Endothelial cell of umbilical vein (primary cell): ENCODE results near the gene UBE2E1. TPM values are rescaled to one million over a fixed set of nuclear protein-coding genes. Genes with fewer than 3 reads are reported as not detected.

Experiments used
- BruUV-seq: library from RNA; stranded (reverse); fragments of 400-500 nt; replicated peaks from 2 replicates; lab custom pipeline; 2021; lab: Mats Ljungman, UMichigan
- CTCF ChIA-PET: fragments of 300-600, 350-600 bp; sonication (Branson Sonifier 250); formaldehyde crosslinking; loops from one replicate; lab custom pipeline; 2021; ENCODE audit warnings: antibody characterized with exemption, inconsistent platforms; lab: Charles Lee
- POLR2A ChIA-PET: fragments of 300-600, 350-600 bp; sonication (Branson Sonifier 250); formaldehyde crosslinking; loops from one replicate; lab custom pipeline; 2021; ENCODE audit warnings: antibody characterized with exemption, inconsistent platforms; lab: Charles Lee
- DNase-seq: peaks from one replicate; pipeline ENCODE4 v3.0.0-alpha.2; 2011; ENCODE audit warnings: low read depth, low spot score
- FAIRE-seq: peaks from 2 replicates; lab custom pipeline; 2011; peaks lifted over from hg19 to GRCh38; lab: Jason Lieb, UNC
- H2AFZ ChIP-seq: 2 replicates; pipeline ENCODE4 v1.6.0; 2012; ENCODE audit warnings: low read depth, low read length, control low read depth, inconsistent platforms
- H3K27ac ChIP-seq: 2 replicates; pipeline ENCODE4 v1.5.1; 2011; ENCODE audit warnings: low read depth, mild to moderate bottlenecking, control low read depth, low read length, moderate library complexity; ENCODE audit not compliant: insufficient read depth
- H3K27me3 ChIP-seq, 2 experiments: 2 replicates each; pipeline versions ENCODE4 v1.6.0 to v1.6.1; 2011; ENCODE audit warnings: low read length in 2 of 2, mixed read lengths in 1 of 2; ENCODE audit not compliant: control insufficient read depth in 2 of 2, insufficient read depth in 2 of 2
- H3K36me3 ChIP-seq, 2 experiments: 2 replicates in 1 of 2; 3 replicates in 1 of 2; pipeline ENCODE4 v1.5.1; 2011; ENCODE audit warnings: low read length in 2 of 2, mild to moderate bottlenecking in 1 of 2, moderate library complexity in 1 of 2; ENCODE audit not compliant: control insufficient read depth in 2 of 2, insufficient read depth in 2 of 2; ENCODE audit errors: extremely low read depth in 1 of 2
- H3K4me1 ChIP-seq: 3 replicates; pipeline ENCODE4 v1.5.1; 2011; ENCODE audit warnings: mild to moderate bottlenecking, low read length; ENCODE audit not compliant: control insufficient read depth, insufficient read depth; ENCODE audit errors: extremely low read depth
- H3K4me2 ChIP-seq: 2 replicates; pipeline ENCODE4 v1.6.1; 2011; ENCODE audit warnings: low read length, control low read depth, mixed read lengths; ENCODE audit not compliant: insufficient read depth
- H3K4me3 ChIP-seq, 3 experiments: fragments of 200-600 bp in 1 of 3; sonication (generic), shearing (Covaris generic) in 1 of 3; replicated peaks in 1 of 3; 2 replicates each; pipeline ENCODE4 v1.5.1; 2011 to 2016; ENCODE audit warnings: control low read depth in 3 of 3, low read length in 3 of 3, mild to moderate bottlenecking in 2 of 3, inconsistent platforms in 1 of 3, low read depth in 1 of 3, moderate library complexity in 1 of 3; ENCODE audit not compliant: insufficient read depth in 1 of 3
- H3K79me2 ChIP-seq: 2 replicates; pipeline ENCODE4 v1.6.0; 2012; ENCODE audit warnings: low read length, inconsistent platforms; ENCODE audit not compliant: control insufficient read depth, insufficient read depth
- H3K9ac ChIP-seq: replicated peaks from 2 replicates; pipeline ENCODE3; 2011; ENCODE audit warnings: low read length, control low read depth; ENCODE audit not compliant: insufficient read depth; ENCODE audit errors: extremely low read depth
- H3K9me1 ChIP-seq: replicated peaks from 3 replicates; pipeline ENCODE4 v1.6.0; 2011; ENCODE audit warnings: mild to moderate bottlenecking, low read length; ENCODE audit not compliant: control insufficient read depth, insufficient read depth; ENCODE audit errors: extremely low read depth
- H3K9me3 ChIP-seq: replicated peaks from 2 replicates; pipeline ENCODE4 v1.5.1; 2012; ENCODE audit warnings: low read length, inconsistent platforms; ENCODE audit not compliant: control insufficient read depth, insufficient read depth
- H4K20me1 ChIP-seq: replicated peaks from 2 replicates; pipeline ENCODE3; 2011; ENCODE audit warnings: mild to moderate bottlenecking, low read length; ENCODE audit not compliant: control insufficient read depth, insufficient read depth; ENCODE audit errors: extremely low read depth
- EZH2 ChIP-seq: IDR thresholded peaks from 2 replicates; pipeline ENCODE4 v1.6.1; 2012; ENCODE audit warnings: borderline replicate concordance, low read depth, mild to moderate bottlenecking, moderate library complexity, low read length, inconsistent platforms; ENCODE audit not compliant: severe bottlenecking
- FOS ChIP-seq: IDR thresholded peaks from 2 replicates; pipeline ENCODE4 v1.6.1; 2011; ENCODE audit warnings: mild to moderate bottlenecking, low read length, moderate library complexity, borderline replicate concordance; ENCODE audit not compliant: insufficient read depth
- GATA2 ChIP-seq: IDR thresholded peaks from 2 replicates; pipeline ENCODE4 v1.7.0; 2011; ENCODE audit warnings: low read depth, mild to moderate bottlenecking, moderate library complexity, mixed read lengths, low read length; ENCODE audit not compliant: insufficient read length, insufficient read depth
- JUN ChIP-seq: IDR thresholded peaks from 2 replicates; pipeline ENCODE4 v1.6.1; 2011; ENCODE audit warnings: borderline replicate concordance, low read depth; ENCODE audit not compliant: insufficient read length, insufficient read depth
- MYC ChIP-seq: IDR thresholded peaks from one replicate; pipeline ENCODE4 v1.6.1; 2011; ENCODE audit warnings: mild to moderate bottlenecking, low read depth, low read length
- POLR2A ChIP-seq: IDR thresholded peaks from 2 replicates; pipeline ENCODE4 v1.6.1; 2012; ENCODE audit warnings: low read depth, mild to moderate bottlenecking, control low read depth, low read length
- POLR2AphosphoS5 ChIP-seq: IDR thresholded peaks from 2 replicates; pipeline ENCODE4 v1.6.1; 2012; ENCODE audit warnings: low read depth, mild to moderate bottlenecking, control low read depth, low read length, moderate library complexity; ENCODE audit not compliant: insufficient read depth
- dilution Hi-C: fragments of 300-500 bp; cut with MboI; formaldehyde crosslinking; loops from one replicate; pipeline ENCODE4 v1.15.0; 2019; ENCODE audit warnings: low sequenced_read_pairs; ENCODE audit not compliant: extremely low pct_ligation_motif_present
- intact Hi-C: fragments of 100-400 bp; cut with micrococcal nuclease; formaldehyde crosslinking; loops from one replicate; pipeline ENCODE4 v1.10.0; 2022
- polyA plus RNA-seq, 4 experiments: library from polyadenylated mRNA; depleted of rRNA in 3 of 4; stranded (reverse) in 3 of 4; unstranded in 1 of 4; fragments of >200 nt; gene quantifications; 2 replicates each; pipeline versions ENCODE4 v1.2.1 to v1.2.3, GENCODE V29; 2011 to 2012; ENCODE audit warnings: missing spikeins in 1 of 4
- total RNA-seq: library from RNA; stranded (reverse); gene quantifications from 2 replicates; pipeline ENCODE4 v1.2.3, GENCODE V29; 2021
- TF ChIP-seq, protein P1 (sequence below), 2 donors: IDR thresholded peaks; 1 replicate in 1 of 2; 2 replicates in 1 of 2; pipeline ENCODE4 v1.5.1; 2011; ENCODE audit warnings: low read length in 2 of 2, mild to moderate bottlenecking in 2 of 2, moderate library complexity in 2 of 2, control low read depth in 1 of 2, inconsistent platforms in 1 of 2, low read depth in 1 of 2; ENCODE audit not compliant: insufficient read depth in 1 of 2; ENCODE audit errors: extremely low read depth in 1 of 2
- TF ChIP-seq, protein P2 (sequence below): IDR thresholded peaks from 2 replicates; pipeline ENCODE4 v1.6.1; 2011; ENCODE audit not compliant: insufficient read depth, insufficient read length

Gene UBE2E1
- total and polyA plus RNA-seq, 2 donors (not counting 3 experiments of a cell fraction or from before 2014, with no cell fraction given), result 72.7 to 114 TPM

DNA sequence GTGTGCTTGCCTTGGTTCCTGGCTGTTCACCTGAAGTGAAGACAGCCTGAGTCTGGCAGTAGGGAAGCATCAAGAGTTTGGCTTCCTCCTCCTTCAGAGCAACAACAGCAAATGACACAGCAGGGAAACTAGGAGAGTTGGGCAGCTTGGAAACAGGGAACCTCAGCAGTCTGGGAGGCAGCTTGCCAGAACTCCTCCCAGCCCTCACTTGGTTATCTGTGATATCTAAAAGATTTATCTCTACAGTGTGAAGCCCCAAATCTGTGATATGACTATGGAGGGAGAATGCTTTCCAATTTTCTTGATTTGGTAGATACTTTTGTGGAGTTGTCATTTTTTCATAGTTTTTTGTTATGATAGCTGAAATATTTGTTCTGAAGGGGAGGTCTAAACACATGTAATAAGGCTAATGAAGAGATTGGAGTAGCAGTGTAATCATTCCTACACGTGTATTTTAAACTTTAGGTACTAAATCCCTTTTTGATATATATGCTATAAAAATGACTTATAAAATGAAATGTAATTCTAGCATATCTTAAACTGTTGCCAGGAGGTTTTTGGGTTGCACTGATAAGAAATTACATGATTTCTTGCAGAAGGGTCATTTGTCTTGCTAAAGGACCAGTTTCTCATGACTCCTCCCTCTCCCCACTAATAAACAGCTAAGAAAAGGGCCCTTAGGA is 20.8 kb downstream of the UBE2E1 start:
- FAIRE-seq (no peak), DNase-seq (no peak)
- Histone ChIP-seq H3K4me1 (peaks cover 3% of the 10 kb centered on the region), H3K9me3 (no peaks in the 10 kb centered on the region), H3K4me2 (no peak overlapping the region), H3K27me3 (no peaks in the 10 kb centered on the region), H3K9me1 (no peaks in the 10 kb centered on the region), H3K9ac (no peak overlapping the region), H3K36me3 (no peaks in the 10 kb centered on the region), H4K20me1 (peaks cover 12% of the 10 kb centered on the region), H3K79me2 (peaks cover 76% of the 10 kb centered on the region), H3K27ac (no peak overlapping the region), H2AFZ (no peak overlapping the region), H3K4me3 (no peak overlapping the region)
- intact Hi-C loops (no loop called here), dilution Hi-C loops (no loop called here)
- TF ChIP-seq GATA2 (no peak), EZH2 (no peak), JUN (no peak), POLR2AphosphoS5 (no peak), FOS (no peak), POLR2A (no peak), MYC (no peak)
- TF ChIP-seq, protein P1, sequence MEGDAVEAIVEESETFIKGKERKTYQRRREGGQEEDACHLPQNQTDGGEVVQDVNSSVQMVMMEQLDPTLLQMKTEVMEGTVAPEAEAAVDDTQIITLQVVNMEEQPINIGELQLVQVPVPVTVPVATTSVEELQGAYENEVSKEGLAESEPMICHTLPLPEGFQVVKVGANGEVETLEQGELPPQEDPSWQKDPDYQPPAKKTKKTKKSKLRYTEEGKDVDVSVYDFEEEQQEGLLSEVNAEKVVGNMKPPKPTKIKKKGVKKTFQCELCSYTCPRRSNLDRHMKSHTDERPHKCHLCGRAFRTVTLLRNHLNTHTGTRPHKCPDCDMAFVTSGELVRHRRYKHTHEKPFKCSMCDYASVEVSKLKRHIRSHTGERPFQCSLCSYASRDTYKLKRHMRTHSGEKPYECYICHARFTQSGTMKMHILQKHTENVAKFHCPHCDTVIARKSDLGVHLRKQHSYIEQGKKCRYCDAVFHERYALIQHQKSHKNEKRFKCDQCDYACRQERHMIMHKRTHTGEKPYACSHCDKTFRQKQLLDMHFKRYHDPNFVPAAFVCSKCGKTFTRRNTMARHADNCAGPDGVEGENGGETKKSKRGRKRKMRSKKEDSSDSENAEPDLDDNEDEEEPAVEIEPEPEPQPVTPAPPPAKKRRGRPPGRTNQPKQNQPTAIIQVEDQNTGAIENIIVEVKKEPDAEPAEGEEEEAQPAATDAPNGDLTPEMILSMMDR (IDR thresholded peaks at IDR 0.05; ENCODE audit: extremely low read depth in 1 of 2, insufficient read depth in 1 of 2, low read depth in 1 of 2, low read length in 2 of 2), result no peak
- TF ChIP-seq, protein P2, sequence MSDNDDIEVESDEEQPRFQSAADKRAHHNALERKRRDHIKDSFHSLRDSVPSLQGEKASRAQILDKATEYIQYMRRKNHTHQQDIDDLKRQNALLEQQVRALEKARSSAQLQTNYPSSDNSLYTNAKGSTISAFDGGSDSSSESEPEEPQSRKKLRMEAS, result no peak
- ChIA-PET CTCF (interaction anchor here (0.9 to 2.7 kb wide), 8 partner anchors 10 to 637 kb away, joined by 3 to 10 read pairs (median 5); no protein-coding TSS in a partner anchor), POLR2A (no interaction called here)
- no TSS peak for BruUV-seq
